Loucy (cell line): ENCODE results near the gene MRM1.

Experiments used
- H2AFZ ChIP-seq: fragments of 200-600 bp; sonication (generic); 2 replicates; pipeline ENCODE4 v1.6.0; 2016; ENCODE audit warnings: antibody characterized with exemption, mild to moderate bottlenecking, low read length, moderate library complexity
- H3F3A ChIP-seq: fragments of 200-600 bp; 2 replicates; pipeline ENCODE4 v1.6.0; 2016; ENCODE audit warnings: antibody characterized with exemption, low read depth, mild to moderate bottlenecking
- H3K27me3 ChIP-seq: fragments of 200-600 bp; sonication (generic); 2 replicates; pipeline ENCODE4 v1.6.1; 2014; ENCODE audit warnings: low read length, mild to moderate bottlenecking; ENCODE audit not compliant: insufficient read depth, poor library complexity, severe bottlenecking
- H3K36me3 ChIP-seq: fragments of 200-600 bp; sonication (generic); 2 replicates; pipeline ENCODE4 v1.6.1; 2016; ENCODE audit warnings: low read length; ENCODE audit not compliant: insufficient read depth
- H3K4me1 ChIP-seq: fragments of 200-600 bp; sonication (generic); 2 replicates; pipeline ENCODE4 v1.5.1; 2014; ENCODE audit warnings: low read length, mild to moderate bottlenecking; ENCODE audit not compliant: insufficient read depth, poor library complexity, severe bottlenecking
- H3K4me2 ChIP-seq: fragments of 200-600 bp; sonication (generic); 2 replicates; pipeline ENCODE4 v1.6.0; 2014; ENCODE audit warnings: antibody characterized with exemption, low read length, low read depth, mild to moderate bottlenecking; ENCODE audit not compliant: poor library complexity, severe bottlenecking
- H3K4me3 ChIP-seq: fragments of 200-600 bp; sonication (generic); 2 replicates; pipeline ENCODE4 v1.5.1; 2014; ENCODE audit warnings: low read length, mild to moderate bottlenecking, mixed read lengths; ENCODE audit not compliant: poor library complexity, severe bottlenecking
- H3K79me2 ChIP-seq: fragments of 200-600 bp; sonication (generic); 2 replicates; pipeline ENCODE4 v1.6.1; 2014; ENCODE audit warnings: low read length; ENCODE audit not compliant: insufficient read depth
- H3K9ac ChIP-seq: fragments of 200-600 bp; sonication (generic); 2 replicates; pipeline ENCODE4 v1.6.0; 2014; ENCODE audit warnings: mild to moderate bottlenecking, low read depth, low read length, moderate library complexity; ENCODE audit not compliant: poor library complexity, severe bottlenecking
- H3K9me2 ChIP-seq: fragments of 200-600 bp; sonication (generic); replicated peaks from 2 replicates; pipeline ENCODE4 v1.6.1; 2016; ENCODE audit warnings: low read depth, low read length, mixed read lengths
- H3K9me3 ChIP-seq: fragments of 200-600 bp; sonication (generic); 2 replicates; pipeline ENCODE4 v1.6.1; 2014; ENCODE audit warnings: mild to moderate bottlenecking, antibody characterized with exemption, low read length, low read depth; ENCODE audit not compliant: insufficient read depth
- H4K20me1 ChIP-seq: fragments of 200-600 bp; sonication (generic); 2 replicates; pipeline ENCODE4 v1.6.0; 2014; ENCODE audit warnings: antibody characterized with exemption, low read length, mild to moderate bottlenecking; ENCODE audit not compliant: insufficient read depth, poor library complexity, severe bottlenecking
- EZH2phosphoT487 ChIP-seq: fragments of 200-600 bp; IDR thresholded peaks from 2 replicates; pipeline ENCODE4 v1.6.1; 2018; ENCODE audit warnings: antibody characterized with exemption, mild to moderate bottlenecking, moderate library complexity, borderline replicate concordance
- TF ChIP-seq, protein P1 (sequence below): fragments of 200-600 bp; sonication (generic); conservative IDR thresholded peaks from 2 replicates; pipeline ENCODE4 v1.5.1; 2014; ENCODE audit warnings: mild to moderate bottlenecking, antibody characterized with exemption, low read length

MRM1 gene, protein sequence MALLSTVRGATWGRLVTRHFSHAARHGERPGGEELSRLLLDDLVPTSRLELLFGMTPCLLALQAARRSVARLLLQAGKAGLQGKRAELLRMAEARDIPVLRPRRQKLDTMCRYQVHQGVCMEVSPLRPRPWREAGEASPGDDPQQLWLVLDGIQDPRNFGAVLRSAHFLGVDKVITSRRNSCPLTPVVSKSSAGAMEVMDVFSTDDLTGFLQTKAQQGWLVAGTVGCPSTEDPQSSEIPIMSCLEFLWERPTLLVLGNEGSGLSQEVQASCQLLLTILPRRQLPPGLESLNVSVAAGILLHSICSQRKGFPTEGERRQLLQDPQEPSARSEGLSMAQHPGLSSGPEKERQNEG

DNA sequence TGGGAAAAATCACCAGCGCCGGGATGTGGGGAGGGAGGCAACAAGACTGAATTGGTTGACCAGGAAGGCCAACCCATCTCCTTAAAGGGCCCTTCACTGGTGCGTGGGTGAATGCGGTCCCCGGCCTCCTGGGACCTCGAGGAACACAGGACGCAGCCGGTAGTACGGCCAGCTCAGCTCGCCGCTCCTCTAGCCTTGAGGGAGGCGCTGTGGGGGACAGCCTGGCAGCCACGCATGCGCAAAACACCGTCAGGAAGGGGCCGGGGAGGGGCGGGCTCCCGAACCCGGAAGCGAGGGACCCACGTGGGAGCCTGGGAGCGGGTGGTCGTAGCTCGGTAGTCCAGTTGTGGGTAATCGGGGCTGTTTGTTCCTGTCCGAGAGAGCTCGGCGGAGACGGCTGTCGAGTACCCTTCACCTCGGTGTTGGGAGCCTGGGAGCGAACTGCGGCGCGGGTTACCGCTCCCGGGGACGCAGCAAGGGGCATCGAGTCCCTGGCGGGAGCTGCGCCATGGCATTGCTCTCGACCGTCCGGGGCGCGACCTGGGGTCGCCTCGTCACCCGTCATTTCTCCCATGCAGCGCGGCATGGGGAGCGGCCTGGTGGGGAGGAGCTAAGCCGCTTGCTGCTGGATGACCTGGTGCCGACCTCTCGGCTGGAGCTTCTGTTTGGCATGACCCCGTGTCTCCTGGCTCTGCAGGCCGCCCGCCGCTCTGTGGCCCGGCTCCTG is at the start of gene MRM1:
MRM1 (plus strand) TSS at position 281 of the 727 bp plus-strand sequence; CDS start at position 509, 228 bp downstream.
- no peak for TF ChIP-seq EZH2phosphoT487
- TF ChIP-seq, protein P1, sequence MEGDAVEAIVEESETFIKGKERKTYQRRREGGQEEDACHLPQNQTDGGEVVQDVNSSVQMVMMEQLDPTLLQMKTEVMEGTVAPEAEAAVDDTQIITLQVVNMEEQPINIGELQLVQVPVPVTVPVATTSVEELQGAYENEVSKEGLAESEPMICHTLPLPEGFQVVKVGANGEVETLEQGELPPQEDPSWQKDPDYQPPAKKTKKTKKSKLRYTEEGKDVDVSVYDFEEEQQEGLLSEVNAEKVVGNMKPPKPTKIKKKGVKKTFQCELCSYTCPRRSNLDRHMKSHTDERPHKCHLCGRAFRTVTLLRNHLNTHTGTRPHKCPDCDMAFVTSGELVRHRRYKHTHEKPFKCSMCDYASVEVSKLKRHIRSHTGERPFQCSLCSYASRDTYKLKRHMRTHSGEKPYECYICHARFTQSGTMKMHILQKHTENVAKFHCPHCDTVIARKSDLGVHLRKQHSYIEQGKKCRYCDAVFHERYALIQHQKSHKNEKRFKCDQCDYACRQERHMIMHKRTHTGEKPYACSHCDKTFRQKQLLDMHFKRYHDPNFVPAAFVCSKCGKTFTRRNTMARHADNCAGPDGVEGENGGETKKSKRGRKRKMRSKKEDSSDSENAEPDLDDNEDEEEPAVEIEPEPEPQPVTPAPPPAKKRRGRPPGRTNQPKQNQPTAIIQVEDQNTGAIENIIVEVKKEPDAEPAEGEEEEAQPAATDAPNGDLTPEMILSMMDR = 0 out of 2 replicates have a peak, but pooled peaks have one; percentile 15
- Histone ChIP-seq H3K79me2 (peaks cover 30% of the 10 kb centered on the region), H4K20me1 (peaks cover 10% of the 10 kb centered on the region), H3F3A (no peaks in the 10 kb centered on the region), H3K9me2 (no peaks in the 10 kb centered on the region), H3K36me3 (no peaks in the 10 kb centered on the region), H3K27me3 (no peaks in the 10 kb centered on the region), H2AFZ (peak within 1 kb of the TSS; percentile 89), H3K4me2 (peak within 1 kb of the TSS; percentile 94), H3K4me3 (peak within 1 kb of the TSS; percentile 84), H3K4me1 (peaks cover 23% of the 10 kb centered on the region), H3K9me3 (no peaks in the 10 kb centered on the region), H3K9ac (peak within 1 kb of the TSS; percentile 80)

DNA sequence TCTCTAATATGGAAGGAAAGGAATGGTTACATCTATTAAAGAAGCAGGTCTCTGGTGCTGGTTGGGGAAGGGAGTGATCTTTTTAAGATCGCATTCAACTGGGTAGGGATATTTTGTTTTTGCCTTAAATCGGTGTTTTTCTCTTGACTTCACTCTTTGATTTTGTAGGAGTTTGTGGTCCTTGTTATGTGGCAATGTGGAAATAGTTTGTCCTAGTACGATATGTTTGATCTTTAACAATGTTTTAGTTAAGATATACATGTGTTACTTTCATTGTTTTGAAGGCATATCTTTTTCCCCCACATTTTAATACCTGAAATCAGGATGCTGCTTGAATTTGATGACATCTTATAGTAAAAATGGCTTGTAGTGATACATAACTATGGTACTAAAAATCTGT is 47.9 kb upstream of the MRM1 start:
- H2AFZ ChIP-seq = no peak overlapping the region
- no peak overlapping the region for H3K9ac ChIP-seq
- no peaks in the 10 kb centered on the region for H3K9me3 ChIP-seq
- H3F3A ChIP-seq = no peaks in the 10 kb centered on the region
- no peak overlapping the region for H3K4me3 ChIP-seq
- H3K36me3 ChIP-seq = peaks cover 37% of the 10 kb centered on the region; the same call in 1 of the 2 replicates
- TF ChIP-seq, protein P1 = no peak
- TF ChIP-seq EZH2phosphoT487 = no peak
- H3K4me1 ChIP-seq = peaks cover 13% of the 10 kb centered on the region
- H3K9me2 ChIP-seq = no peaks in the 10 kb centered on the region
- peaks cover 88% of the 10 kb centered on the region for H3K79me2 ChIP-seq
- peaks cover 70% of the 10 kb centered on the region for H4K20me1 ChIP-seq
- H3K27me3 ChIP-seq = no peaks in the 10 kb centered on the region
- H3K4me2 ChIP-seq = no peak overlapping the region

DNA sequence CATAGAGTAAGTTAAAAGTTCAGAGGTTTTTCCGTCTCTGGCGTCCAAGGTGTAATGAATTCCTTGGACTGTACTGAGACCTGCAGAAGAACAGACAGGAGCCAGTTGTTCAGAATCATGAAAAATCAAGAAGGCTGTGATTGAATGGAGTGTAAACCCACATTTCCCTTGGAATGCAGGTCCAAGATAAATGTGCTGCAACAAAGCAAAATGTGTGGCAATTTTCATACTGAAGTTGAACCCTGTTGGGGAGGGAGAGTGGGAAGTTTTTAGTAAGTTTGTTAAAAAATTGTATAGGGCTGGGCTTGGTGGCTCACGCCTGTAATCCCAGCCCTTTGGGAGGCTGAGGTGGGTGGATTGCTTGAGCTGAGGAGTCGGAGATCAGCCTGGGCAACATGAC is 35.3 kb upstream of the MRM1 start:
- peaks cover 36% of the 10 kb centered on the region; the same call in 1 of the 2 replicates for H3K79me2 ChIP-seq
- no peaks in the 10 kb centered on the region for H3K9me2 ChIP-seq
- TF ChIP-seq, protein P1 = no peak
- TF ChIP-seq EZH2phosphoT487 = no peak
- no peaks in the 10 kb centered on the region for H3F3A ChIP-seq
- no peaks in the 10 kb centered on the region for H3K4me1 ChIP-seq
- H4K20me1 ChIP-seq = peaks cover 20% of the 10 kb centered on the region
- no peak overlapping the region for H2AFZ ChIP-seq
- no peak overlapping the region for H3K4me2 ChIP-seq
- H3K27me3 ChIP-seq = no peaks in the 10 kb centered on the region
- peaks cover 66% of the 10 kb centered on the region for H3K36me3 ChIP-seq
- H3K9ac ChIP-seq = no peak overlapping the region
- no peaks in the 10 kb centered on the region for H3K9me3 ChIP-seq
- no peak overlapping the region for H3K4me3 ChIP-seq
